ENCODE data around the gene RBMS3.
"Not testable (repeated sequence)": the region's sequence is repeated elsewhere in the genome, so short reads cannot be mapped to it uniquely, and the experiment has no call there.

Gene RBMS3

DNA sequence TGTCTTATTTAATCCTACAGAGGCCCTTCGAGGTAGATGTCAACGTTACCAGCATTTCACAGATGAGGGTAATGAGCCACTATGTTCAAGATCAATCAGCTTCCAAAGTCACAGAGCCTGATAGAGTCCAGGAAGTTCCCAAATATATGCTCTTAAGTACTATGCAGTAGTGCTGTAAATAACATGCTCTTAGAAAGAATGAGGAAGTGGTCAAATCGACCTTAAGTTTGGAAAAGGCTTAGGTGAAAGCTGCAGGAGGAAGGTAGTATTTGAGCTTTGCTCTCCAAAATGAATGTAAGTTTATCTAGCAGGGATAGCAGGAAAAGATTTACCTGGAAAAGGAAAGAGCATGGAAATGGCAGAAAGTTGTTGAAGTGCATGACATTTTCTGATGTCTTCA lies 234.0 kb downstream of the RBMS3 start:
- in situ Hi-C loops (cut with HindIII; ENCODE audit: low sequenced_read_pairs): no loop called here

DNA sequence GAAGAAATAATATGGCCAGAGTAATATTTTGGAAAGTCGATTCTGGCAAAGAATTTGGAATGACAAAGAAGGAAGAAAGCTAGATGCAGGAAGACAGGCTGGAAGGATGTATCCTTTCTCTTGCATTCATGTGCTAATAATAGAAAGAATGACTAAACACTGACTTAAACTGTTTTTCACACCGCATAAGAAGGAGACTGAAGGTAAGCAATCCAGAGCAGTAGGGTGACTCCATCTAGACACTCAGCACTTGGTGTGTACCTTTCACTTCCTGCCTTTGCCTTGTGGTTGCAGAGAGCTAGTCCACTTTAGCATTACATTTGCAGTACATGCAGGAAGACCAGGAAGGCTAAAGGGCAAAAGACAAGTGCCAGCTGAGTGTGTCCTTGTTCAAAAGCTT lies 234.6 kb downstream of the RBMS3 start:
- in situ Hi-C loops (cut with HindIII; ENCODE audit: low sequenced_read_pairs): no loop called here

DNA sequence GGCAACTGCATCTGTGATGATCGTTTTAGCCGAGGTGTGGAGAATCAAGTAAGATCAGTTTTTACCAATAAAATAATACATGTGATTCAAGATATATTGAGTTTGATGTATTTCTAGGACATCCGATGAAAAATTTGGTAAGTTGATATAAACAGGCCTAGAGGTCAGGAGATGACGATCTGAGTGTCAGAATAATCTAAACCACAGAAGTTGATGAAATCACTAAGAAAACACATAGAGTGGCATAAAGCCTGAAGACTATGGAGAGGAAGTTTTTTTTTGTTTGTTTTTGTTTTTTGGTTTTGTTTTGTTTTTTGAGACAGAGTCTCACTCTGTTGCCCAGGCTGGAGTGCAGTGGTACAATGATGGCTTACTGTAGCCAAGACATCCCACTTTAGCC lies 235.3 kb downstream of the RBMS3 start:
- in situ Hi-C loops (cut with HindIII; ENCODE audit: low sequenced_read_pairs): no loop called here

DNA sequence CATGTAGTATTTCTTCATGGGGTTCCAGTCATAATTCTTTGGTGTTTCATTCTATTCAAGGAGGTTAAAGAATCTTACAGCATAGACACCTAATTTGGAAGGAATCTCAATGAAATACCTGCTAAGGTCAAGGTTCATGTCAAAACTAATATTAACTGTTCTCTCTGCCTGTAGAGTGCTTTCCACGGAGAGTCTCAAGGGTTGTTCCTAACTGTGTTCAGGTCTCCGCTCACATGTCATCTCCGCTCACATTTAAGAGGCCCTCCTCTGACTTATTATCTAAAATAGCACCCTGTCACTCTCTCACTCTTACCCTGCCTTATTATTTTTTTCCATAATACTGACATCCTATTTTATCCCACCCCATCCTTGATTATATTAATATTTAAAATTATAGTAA lies 239.9 kb downstream of the RBMS3 start:
- in situ Hi-C loops (cut with HindIII; ENCODE audit: low sequenced_read_pairs): no loop called here

DNA sequence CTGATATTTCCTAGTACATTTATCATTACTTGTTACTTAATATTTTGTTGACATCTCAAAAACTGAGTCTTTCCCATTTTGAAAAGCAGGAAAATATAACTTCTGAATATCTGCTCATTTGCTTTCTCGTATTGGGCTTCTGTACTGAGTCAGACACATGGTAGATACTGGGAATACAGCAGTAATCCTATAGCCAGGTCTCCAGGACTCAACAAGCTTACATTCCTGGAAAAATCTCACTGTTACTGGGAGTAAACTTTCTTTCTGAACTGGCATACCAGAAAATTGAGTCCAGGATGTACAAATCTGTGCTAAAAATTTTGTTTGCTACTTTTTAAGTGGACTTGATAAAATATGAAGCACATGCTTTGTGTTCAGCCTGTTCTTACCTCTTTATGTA lies 240.4 kb downstream of the RBMS3 start:
- in situ Hi-C loops (cut with HindIII; ENCODE audit: low sequenced_read_pairs): no loop called here

DNA sequence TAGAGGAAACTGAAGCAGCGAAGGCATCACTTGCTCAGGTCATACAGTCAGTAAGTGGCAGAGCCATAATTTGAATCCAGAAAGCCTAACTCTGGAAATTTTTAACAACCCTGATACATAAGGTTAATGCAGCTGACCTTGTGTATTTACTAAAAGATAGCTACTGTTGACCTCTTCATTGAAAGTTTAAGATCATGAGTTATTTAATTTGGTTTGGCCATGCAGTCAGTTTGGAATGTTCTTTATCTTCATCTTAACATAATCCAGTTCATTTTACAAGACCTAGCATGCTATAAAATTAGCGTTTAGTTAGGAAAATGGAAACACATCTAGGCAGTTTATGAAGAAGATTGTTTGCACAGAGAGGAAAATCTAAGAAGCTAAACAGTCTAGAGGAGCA lies 240.9 kb downstream of the RBMS3 start:
- in situ Hi-C loops (cut with HindIII; ENCODE audit: low sequenced_read_pairs): no loop called here

DNA sequence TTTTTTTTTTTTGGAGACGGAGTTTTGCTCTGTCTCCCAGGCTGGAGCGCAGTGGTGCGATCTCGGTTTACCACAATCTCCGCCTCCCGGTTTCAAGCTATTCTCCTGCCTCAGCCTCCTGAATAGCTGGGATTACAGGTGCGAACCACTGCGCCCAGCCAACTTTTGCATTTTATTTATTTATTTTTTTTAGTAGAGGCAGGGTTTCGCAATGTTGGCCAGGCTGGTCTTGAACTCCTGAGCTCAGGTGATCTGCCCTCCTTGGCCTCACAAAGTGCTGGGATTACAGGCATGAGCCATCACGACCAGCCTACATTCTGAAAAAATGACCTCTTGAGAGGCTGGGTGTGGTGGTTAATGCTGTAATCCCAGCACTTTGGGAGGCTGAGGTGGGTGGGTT lies 243.6 kb downstream of the RBMS3 start:
- in situ Hi-C loops (cut with HindIII; ENCODE audit: low sequenced_read_pairs): not testable (repeated sequence)

DNA sequence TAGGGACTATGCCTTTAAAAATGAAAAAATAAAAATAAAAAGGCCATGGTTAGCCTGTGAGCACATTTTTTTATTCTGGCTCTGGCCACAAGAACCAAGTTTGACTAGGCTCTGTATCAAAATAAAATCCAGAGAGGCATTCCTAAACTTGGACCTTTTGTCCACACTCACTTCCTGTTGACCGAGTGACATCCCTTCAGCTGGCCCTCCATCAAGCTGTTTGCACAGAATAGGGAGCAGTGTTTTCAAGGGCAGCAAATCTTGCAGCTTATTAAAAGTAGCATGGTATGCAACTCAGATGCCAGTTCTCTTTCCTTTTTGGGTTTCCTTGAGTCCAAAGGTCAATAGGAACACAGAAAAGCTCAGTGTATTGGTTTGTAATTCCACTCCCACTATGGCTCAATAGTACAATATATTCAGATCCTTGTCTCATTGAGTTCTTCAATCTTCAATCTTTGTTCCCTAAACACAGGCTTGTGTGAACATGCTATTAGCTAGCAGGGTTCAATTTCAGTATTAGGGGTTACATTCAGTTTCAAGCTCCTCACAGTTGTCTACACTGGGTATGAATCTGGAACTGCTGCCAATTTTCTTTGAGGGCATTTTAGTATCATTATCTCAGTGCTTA lies 244.5 kb downstream of the RBMS3 start:
- in situ Hi-C loops (cut with HindIII; ENCODE audit: low sequenced_read_pairs): loop anchor here (5.0 kb wide), 1 partner anchor 93 kb away; no protein-coding TSS in a partner anchor

DNA sequence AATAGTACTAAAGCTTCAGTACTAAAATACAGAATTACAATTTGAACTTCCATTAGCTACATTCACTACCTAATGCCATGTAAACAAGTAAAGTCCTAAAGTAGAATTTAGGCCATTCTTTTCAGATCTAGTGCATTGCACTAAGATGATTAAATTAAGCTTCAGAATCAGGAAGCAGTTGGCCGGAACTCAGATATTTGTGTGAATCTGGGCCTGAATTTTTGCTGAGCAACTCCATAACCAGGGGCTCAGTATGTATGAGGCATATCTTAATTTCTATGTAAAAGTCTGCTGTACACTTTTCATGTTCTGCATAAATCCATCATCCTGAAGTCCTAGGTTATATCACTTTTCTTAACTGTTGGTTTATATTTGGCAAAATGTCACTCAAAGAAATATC lies 246.4 kb downstream of the RBMS3 start:
- in situ Hi-C loops (cut with HindIII; ENCODE audit: low sequenced_read_pairs): loop anchor here (5.0 kb wide), 1 partner anchor 95 kb away; no protein-coding TSS in a partner anchor

DNA sequence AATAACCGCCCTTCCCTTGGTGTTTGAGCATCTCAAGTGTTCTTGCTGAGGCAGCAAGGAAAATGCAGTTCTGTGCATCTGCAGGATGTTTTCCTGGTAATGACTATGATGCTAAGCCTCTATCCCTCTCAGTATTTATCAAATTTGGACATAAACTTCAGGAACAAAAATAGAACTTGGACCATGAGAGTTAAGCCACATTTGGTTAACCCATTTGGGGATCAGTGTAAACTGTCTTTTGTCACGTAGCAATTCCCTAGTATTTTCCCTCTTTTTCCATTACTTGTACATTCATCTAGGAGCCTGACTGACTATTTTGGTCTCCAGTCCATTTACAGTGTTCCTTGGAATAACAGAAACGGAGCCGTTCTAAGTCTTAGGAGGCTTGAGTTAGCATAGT lies 250.8 kb downstream of the RBMS3 start:
- in situ Hi-C loops (cut with HindIII; ENCODE audit: low sequenced_read_pairs): no loop called here

DNA sequence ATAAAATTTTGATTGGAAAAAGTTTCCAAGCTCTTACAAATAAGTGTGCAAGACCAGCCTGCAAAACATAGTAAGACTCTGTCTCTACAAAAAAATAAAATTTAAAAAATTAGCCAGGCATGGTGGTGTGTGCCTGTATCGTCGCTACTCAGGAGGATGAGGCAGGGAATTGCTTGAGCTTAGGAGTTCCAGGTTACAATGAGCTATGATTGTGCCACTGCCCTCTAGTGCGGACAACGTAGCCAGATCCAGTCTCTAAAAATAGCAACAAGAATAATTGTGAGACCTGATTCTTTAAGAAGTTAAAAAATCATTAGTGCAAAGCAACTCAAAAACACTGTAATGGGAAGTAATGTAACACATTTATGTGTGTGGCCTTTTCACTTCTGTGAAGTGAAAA lies 251.6 kb downstream of the RBMS3 start:
- in situ Hi-C loops (cut with HindIII; ENCODE audit: low sequenced_read_pairs): no loop called here

DNA sequence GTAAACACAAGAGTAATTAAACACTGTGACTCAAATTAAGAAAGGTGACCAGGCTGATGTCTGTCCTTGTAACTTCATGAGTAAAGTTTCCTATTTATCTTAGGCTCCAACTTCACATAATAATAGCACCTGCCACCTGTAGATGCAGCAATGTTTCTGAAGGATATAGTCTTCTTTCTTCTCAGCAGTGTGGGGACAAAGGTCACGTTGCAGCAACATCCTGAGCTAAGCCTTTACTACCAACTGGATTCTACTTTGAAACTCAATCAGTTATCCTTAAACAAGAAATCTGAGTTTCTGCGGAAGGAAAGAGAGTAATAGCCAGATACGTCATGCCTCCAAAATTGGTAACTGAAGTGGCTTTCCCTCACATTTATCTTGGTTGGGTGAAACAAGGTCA lies 253.1 kb downstream of the RBMS3 start:
- in situ Hi-C loops (cut with HindIII; ENCODE audit: low sequenced_read_pairs): no loop called here

DNA sequence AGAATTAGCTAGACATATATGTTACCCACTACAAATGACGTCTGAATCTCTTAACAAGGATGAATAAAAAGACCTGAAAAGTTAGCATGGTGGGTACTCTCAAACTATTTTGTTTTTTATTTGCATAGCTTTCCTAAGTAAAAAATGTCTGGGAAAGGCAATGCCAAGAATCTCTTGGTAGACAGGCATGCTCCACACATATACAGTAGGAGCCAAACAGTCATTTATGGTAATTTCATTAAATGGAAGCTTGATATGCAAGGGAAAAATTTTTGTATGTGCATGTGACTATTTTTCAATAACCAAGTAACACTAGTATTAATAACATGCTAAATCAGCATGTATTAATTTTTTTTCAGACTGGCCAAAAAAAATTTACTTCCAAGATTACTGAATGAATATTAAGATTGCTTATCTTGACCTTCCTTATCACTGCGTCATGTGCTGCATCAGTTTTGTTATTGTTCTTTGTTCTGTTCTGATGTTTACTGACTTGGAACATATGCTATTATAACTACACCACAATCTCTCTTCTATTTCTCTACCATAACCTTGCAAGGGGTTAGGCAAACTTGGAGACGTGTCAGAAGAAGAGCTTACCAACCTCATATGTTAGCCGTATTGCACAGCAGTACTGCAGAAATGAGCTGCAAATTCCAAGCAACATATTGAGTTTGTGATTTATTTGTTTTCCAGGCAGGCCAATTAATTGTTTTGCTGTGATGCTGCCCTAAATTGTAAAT lies 255.3 kb downstream of the RBMS3 start:
- in situ Hi-C loops (cut with HindIII; ENCODE audit: low sequenced_read_pairs): no loop called here

DNA sequence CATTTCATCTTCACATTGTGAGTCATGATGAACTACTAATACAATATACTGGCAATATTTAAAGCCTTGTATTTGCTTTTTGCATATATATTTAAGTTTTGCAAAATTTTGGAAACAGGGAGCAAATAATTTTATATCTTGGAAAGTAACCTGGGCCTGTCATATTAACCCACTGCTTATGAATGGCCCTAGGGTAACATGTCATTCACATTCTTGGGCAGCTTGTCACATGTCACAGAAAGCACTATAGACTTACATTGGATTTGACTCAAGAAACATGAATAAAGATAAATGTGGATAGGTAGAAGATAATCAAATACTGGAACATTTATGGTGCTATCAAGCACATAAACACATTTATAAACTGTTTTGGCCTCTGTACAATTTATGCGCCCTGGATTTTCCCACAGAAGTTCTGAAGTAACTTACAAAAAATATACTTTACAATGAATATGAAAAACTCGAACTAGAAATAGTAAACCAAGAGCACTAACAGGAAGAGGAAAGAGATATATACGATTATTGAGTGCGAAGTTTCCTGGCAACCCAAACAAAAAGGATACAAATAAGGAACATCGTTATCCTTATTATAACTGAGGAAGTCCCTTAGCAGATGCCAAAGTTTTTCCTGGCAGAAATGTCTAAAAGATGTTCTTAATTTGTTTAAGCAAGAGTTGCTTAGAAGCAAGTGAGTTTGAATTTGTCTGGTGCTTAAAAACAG lies 257.2 kb downstream of the RBMS3 start:
- in situ Hi-C loops (cut with HindIII; ENCODE audit: low sequenced_read_pairs): no loop called here

DNA sequence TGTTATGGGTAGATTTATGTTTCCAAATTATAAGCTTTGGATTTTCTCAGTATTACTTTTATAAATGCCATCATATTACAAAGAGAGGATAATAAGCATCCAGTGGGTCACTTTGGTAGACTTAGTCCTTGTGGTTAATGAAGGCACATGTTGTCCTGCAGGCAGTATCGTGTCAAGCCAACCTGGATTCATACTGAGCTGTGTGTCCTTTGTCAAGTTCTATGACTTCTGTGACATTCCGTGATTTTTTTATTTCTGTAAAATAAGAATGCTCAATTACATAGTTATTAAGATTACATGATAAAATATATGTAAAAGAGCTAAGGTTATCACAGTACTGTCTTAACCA lies 257.7 kb downstream of the RBMS3 start:
- in situ Hi-C loops (cut with HindIII; ENCODE audit: low sequenced_read_pairs): no loop called here

DNA sequence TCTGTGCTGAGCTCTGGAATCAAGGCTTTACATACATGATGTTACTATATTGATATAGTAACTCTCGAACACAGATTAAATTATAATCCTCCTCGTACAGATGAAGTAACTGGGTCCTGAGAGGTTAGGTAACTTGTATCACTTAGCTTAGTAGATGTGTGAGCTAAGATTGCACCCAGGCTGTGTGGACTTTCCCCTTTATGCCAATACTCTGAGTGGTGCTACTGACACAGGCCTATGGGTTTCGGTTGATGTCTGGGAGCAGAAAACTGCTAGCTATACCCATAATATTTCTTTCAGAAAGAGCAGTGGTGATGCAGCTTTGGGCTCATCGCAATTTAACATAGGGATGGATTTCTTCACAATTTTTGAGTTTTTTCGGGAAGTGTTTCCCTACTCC lies 259.7 kb downstream of the RBMS3 start:
- in situ Hi-C loops (cut with HindIII; ENCODE audit: low sequenced_read_pairs): no loop called here

DNA sequence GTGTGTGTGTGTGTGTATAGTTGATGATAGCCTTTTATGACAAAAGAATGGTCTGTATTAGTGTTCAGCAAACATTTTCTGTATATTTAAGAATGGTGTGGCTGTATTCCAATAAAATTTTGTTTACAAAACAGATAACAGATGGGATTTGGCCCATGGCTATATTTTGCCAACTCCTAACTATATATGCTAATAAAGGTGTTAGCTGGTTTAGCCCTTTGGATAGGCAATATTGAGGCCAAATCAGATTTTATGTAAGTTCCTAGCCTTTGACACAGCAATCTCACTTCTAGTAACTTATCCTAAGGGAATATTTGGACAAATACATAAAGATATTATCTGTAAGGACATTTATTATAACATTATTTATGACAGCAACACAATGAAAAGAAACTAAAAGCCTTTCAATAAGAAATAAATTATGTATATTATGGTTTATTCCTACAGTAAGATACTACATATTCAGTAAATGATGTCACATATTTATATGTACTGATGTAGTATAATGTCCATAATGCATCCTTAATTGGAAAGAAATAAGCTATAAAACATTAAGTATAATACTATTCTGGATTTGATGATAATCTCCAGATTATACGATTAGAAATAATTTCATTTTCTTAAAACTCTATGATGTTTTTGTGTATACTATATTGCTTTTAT lies 264.0 kb downstream of the RBMS3 start:
- in situ Hi-C loops (cut with HindIII; ENCODE audit: low sequenced_read_pairs): no loop called here

DNA sequence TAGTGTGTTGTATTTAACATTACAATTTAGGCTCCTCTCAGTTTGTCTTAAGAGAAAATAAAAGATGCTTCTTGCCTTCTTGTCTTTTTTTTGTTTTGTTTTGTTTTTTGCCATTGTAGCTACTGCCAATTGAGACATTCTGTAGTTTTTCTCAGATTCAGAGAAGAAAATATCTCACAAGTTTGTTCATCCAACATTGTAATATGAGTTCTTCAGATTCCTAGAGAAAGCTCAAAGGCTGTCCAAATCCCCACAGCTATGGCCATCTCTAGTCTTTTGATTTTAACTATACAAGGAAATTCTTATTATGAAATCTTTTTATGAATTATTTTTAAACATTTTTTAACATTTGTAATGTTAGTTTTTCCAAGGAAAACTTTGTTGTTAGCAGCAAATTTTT lies 264.7 kb downstream of the RBMS3 start:
- in situ Hi-C loops (cut with HindIII; ENCODE audit: low sequenced_read_pairs): no loop called here

DNA sequence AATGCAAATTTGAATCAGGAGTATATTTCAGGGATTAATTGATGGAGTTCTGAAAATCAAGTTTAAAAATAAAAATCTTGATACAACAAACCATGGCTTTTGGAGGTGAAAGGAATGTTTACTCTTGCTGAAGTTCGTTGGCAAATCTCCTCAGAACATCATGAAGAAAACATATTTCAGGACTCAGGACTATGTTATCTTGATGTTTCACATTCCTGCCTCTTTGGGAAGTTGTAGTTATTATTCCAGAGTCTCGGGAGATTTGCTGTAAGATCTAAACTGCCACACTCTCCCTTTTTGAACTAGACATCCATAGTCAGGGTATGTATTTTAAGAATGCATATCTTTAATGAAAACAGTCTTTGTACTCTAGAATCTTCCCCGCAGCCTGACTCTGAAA lies 271.2 kb downstream of the RBMS3 start:
- in situ Hi-C loops (cut with HindIII; ENCODE audit: low sequenced_read_pairs): no loop called here

DNA sequence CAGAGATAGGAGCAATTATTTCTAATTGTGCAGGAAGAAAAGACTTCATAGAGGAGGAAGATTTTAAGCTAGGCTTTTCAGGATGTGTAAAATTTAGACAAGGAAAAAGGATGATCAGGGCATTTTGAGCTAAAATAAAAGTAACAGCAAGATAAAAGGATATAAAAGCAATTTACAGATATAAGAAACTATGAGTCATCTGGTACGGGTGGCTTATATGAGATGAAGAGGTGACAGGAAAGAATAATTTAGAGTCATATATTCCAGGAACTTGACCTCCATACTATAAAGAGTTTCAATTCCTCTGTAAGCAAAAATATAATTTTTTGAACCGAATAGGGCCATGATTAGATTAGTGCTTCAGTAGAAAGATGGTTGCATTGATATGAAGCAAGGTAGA lies 273.7 kb downstream of the RBMS3 start:
- in situ Hi-C loops (cut with HindIII; ENCODE audit: low sequenced_read_pairs): no loop called here

DNA sequence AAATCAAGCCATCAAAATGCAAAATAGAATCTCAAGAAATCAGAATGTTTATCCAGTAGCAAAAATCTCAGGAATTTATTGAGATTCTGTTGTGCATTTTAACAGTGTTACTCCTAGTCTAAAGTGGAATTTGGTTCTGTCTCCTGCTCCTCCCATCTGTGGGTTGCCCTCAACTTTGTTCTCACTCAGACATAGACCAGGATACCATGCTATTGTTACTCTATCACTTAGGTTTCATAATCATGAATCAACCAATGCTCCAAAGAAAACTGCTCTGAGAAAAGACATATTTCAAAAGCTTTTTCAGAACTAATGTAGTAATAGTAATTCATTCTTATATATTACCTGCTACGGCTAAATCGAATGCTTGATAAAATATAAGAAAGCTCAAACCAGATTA lies 274.7 kb downstream of the RBMS3 start:
- in situ Hi-C loops (cut with HindIII; ENCODE audit: low sequenced_read_pairs): no loop called here

DNA sequence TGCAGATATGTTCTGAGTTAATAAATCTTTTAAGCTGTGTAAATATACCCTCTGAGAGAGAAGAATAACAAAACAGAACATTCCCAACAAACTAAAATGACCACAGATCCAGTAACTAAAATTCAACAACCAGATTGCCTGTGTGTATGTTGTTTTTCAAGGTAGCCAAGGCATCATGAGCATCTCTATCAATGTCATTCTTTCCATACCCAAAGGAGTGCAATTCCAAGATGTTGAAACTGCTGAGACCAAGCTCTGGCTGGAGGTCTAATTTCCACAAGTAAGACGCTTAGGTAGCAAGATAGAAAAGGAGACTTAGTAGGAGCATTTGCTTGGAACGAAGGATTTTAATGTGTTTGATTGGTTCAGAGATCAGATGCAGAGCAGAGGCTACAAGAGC lies 276.3 kb downstream of the RBMS3 start:
- in situ Hi-C loops (cut with HindIII; ENCODE audit: low sequenced_read_pairs): no loop called here
